KMS-11 (cell line): ENCODE data around the gene TSSK2.

Experiments used
- H2AFZ ChIP-seq: fragments of 200-600 bp; sonication (generic); 2 replicates; pipeline ENCODE4 v1.6.1; 2016; ENCODE audit warnings: antibody characterized with exemption, mixed run types, low read depth
- H3K27ac ChIP-seq: fragments of 200-600 bp; sonication (generic); 2 replicates; pipeline ENCODE4 v1.6.1; 2016; ENCODE audit warnings: mild to moderate bottlenecking, mixed run types
- H3K27me3 ChIP-seq: fragments of 200-600 bp; sonication (generic); 2 replicates; pipeline ENCODE4 v1.6.1; 2017; ENCODE audit warnings: mild to moderate bottlenecking, low read depth, mixed run types, moderate library complexity; ENCODE audit not compliant: insufficient read depth
- H3K36me3 ChIP-seq: fragments of 200-600 bp; sonication (generic); 2 replicates; pipeline ENCODE4 v1.6.1; 2017; ENCODE audit warnings: mild to moderate bottlenecking, mixed run types; ENCODE audit not compliant: insufficient read depth
- H3K4me1 ChIP-seq: fragments of 200-600 bp; sonication (generic); 2 replicates; pipeline ENCODE4 v1.6.1; 2016; ENCODE audit warnings: mild to moderate bottlenecking, low read depth, mixed run types; ENCODE audit not compliant: poor library complexity, severe bottlenecking
- H3K4me2 ChIP-seq: fragments of 200-600 bp; sonication (generic); 2 replicates; pipeline ENCODE4 v1.7.0; 2016; ENCODE audit warnings: mild to moderate bottlenecking, mixed run types
- H3K4me3 ChIP-seq: fragments of 200-600 bp; sonication (generic); IDR thresholded peaks from 2 replicates; pipeline ENCODE4 v1.6.1; 2017; ENCODE audit warnings: low read depth, low read length, mixed read lengths; ENCODE audit not compliant: insufficient read depth
- H3K79me2 ChIP-seq: fragments of 200-600 bp; sonication (generic); 2 replicates; pipeline ENCODE4 v1.6.1; 2016; ENCODE audit warnings: low read depth, mixed run types; ENCODE audit not compliant: insufficient read depth
- H3K9ac ChIP-seq: fragments of 200-600 bp; sonication (generic); 2 replicates; pipeline ENCODE4 v1.6.1; 2016; ENCODE audit warnings: mild to moderate bottlenecking, mixed run types
- H4K20me1 ChIP-seq: fragments of 200-600 bp; sonication (generic); 2 replicates; pipeline ENCODE4 v1.6.1; 2016; ENCODE audit warnings: mild to moderate bottlenecking, mixed run types; ENCODE audit not compliant: insufficient read depth
- CTCF ChIP-seq: fragments of 200-600 bp; sonication (generic); conservative IDR thresholded peaks from 2 replicates; pipeline ENCODE4 v1.6.1; 2017; ENCODE audit warnings: low read depth, mild to moderate bottlenecking, antibody characterized with exemption, low read length, moderate library complexity, mixed read lengths

The TSSK2 gene

GRCh38 chr22:19164425-19164824 is 33.3 kb downstream of the TSSK2 start:
- Histone ChIP-seq H3K4me1 (no peaks in the 10 kb centered on the region), H3K79me2 (no peaks in the 10 kb centered on the region), H3K4me3 (no peak overlapping the region), H3K9ac (no peak overlapping the region), H4K20me1 (no peaks in the 10 kb centered on the region), H2AFZ (no peak overlapping the region), H3K27ac (no peak overlapping the region), H3K27me3 (peaks cover 18% of the 10 kb centered on the region; the same call in 1 of the 2 replicates), H3K4me2 (no peak overlapping the region), H3K36me3 (no peaks in the 10 kb centered on the region)
- no peak for TF ChIP-seq CTCF

- H3K36me3 ChIP-seq, result no peaks in the 10 kb centered on the region
- peaks cover 6% of the 10 kb centered on the region for H3K4me1 ChIP-seq
- no peak overlapping the region for H2AFZ ChIP-seq
- H3K79me2 ChIP-seq, result 0 out of 2 replicates have a peak, but pooled peaks cover under 1% of the 10 kb centered on the region
- H3K27me3 ChIP-seq, result peaks cover 18% of the 10 kb centered on the region; the same call in 1 of the 2 replicates
- H3K9ac ChIP-seq, result no peak overlapping the region
- no peak overlapping the region for H3K4me2 ChIP-seq
- H3K4me3 ChIP-seq, result no peak overlapping the region
- H3K27ac ChIP-seq, result no peak overlapping the region
- no peaks in the 10 kb centered on the region for H4K20me1 ChIP-seq
- TF ChIP-seq CTCF, result no peak
Observed at GRCh38 chr22:19166421-19166820, 35.3 kb downstream of the TSSK2 start.

GRCh38 chr22:19167106-19167869 is 36.2 kb downstream of the TSSK2 start:
- Histone ChIP-seq H3K79me2 (peaks cover 9% of the 10 kb centered on the region), H3K36me3 (no peaks in the 10 kb centered on the region), H3K27ac (no peak overlapping the region), H3K27me3 (peaks cover 18% of the 10 kb centered on the region; the same call in 1 of the 2 replicates), H4K20me1 (no peaks in the 10 kb centered on the region), H3K9ac (no peak overlapping the region), H3K4me1 (peaks cover 6% of the 10 kb centered on the region), H2AFZ (no peak overlapping the region), H3K4me3 (no peak overlapping the region), H3K4me2 (no peak overlapping the region)
- no peak for TF ChIP-seq CTCF

GRCh38 chr22:19168088-19168890 is 37.2 kb downstream of the TSSK2 start:
- Histone ChIP-seq H3K36me3 (no peaks in the 10 kb centered on the region), H4K20me1 (no peaks in the 10 kb centered on the region), H3K79me2 (peaks cover 19% of the 10 kb centered on the region), H3K27me3 (peaks cover 18% of the 10 kb centered on the region; the same call in 1 of the 2 replicates), H3K4me2 (no peak overlapping the region), H3K4me1 (peaks cover 14% of the 10 kb centered on the region), H3K27ac (no peak overlapping the region), H3K4me3 (no peak overlapping the region), H3K9ac (no peak overlapping the region), H2AFZ (no peak overlapping the region)
- no peak for TF ChIP-seq CTCF
